H9 (cell line): Measurements from ENCODE around the gene GXYLT2. TPM values are rescaled to one million over a fixed set of nuclear protein-coding genes. Genes with fewer than 3 reads are reported as not detected.

Source experiments
- DNase-seq: peaks from one replicate; pipeline ENCODE4 v3.0.0-alpha.2; 2017
- H2AFZ ChIP-seq: one replicate; pipeline ENCODE4 v1.6.1; 2013; ENCODE audit warnings: mild to moderate bottlenecking, low read length, control low read depth, moderate library complexity
- H2AK5ac ChIP-seq: 2 replicates; pipeline ENCODE4 v1.6.1; 2013; ENCODE audit warnings: low read length, control low read depth, mixed read lengths; ENCODE audit not compliant: insufficient read length
- H2BK120ac ChIP-seq: one replicate; pipeline ENCODE4 v1.6.1; 2013; ENCODE audit warnings: low read depth, mild to moderate bottlenecking, low read length, control low read depth, inconsistent platforms; ENCODE audit not compliant: poor library complexity, severe bottlenecking
- H2BK12ac ChIP-seq: 2 replicates; pipeline ENCODE4 v1.6.1; 2013; ENCODE audit warnings: low read length, control low read depth, mixed read lengths, low read depth; ENCODE audit not compliant: insufficient read length
- H2BK15ac ChIP-seq: 2 replicates; pipeline ENCODE4 v1.6.1; 2013; ENCODE audit warnings: low read depth, low read length, control low read depth
- H2BK20ac ChIP-seq: one replicate; pipeline ENCODE4 v1.6.1; 2013; ENCODE audit warnings: low read depth, mild to moderate bottlenecking, low read length, control low read depth, inconsistent platforms; ENCODE audit not compliant: poor library complexity, severe bottlenecking
- H2BK5ac ChIP-seq: 2 replicates; pipeline ENCODE4 v1.6.1; 2013; ENCODE audit warnings: low read length, control low read depth, mixed read lengths; ENCODE audit not compliant: insufficient read length
- H3K14ac ChIP-seq: 2 replicates; pipeline ENCODE4 v1.6.1; 2013; ENCODE audit warnings: low read length, control low read depth; ENCODE audit not compliant: insufficient read depth
- H3K18ac ChIP-seq: 2 replicates; pipeline ENCODE4 v1.6.1; 2013; ENCODE audit warnings: low read depth, mild to moderate bottlenecking, mixed read lengths, low read length, control low read depth; ENCODE audit not compliant: insufficient read length
- H3K23ac ChIP-seq: 2 replicates; pipeline ENCODE4 v1.6.1; 2013; ENCODE audit warnings: low read length, control low read depth, mixed read lengths, low read depth; ENCODE audit not compliant: insufficient read length
- H3K23me2 ChIP-seq: 2 replicates; pipeline ENCODE4 v1.6.1; 2013; ENCODE audit warnings: low read depth, mild to moderate bottlenecking, mixed read lengths, low read length, control low read depth; ENCODE audit not compliant: insufficient read length, poor library complexity, severe bottlenecking
- H3K27ac ChIP-seq: 2 replicates; pipeline ENCODE4 v1.5.1; 2013; ENCODE audit warnings: low read length, control low read depth, mixed read lengths, low read depth; ENCODE audit not compliant: insufficient read length
- H3K27me3 ChIP-seq: 2 replicates; pipeline ENCODE4 v1.6.1; 2013; ENCODE audit warnings: low read length, control low read depth, inconsistent platforms; ENCODE audit not compliant: insufficient read depth
- H3K4ac ChIP-seq: 2 replicates; pipeline ENCODE4 v1.6.1; 2013; ENCODE audit warnings: low read depth, mild to moderate bottlenecking, control low read depth, inconsistent platforms, low read length, moderate library complexity
- H3K4me1 ChIP-seq: 2 replicates; pipeline ENCODE4 v1.6.1; 2013; ENCODE audit warnings: low read length, control low read depth, inconsistent platforms; ENCODE audit not compliant: insufficient read depth
- H3K4me2 ChIP-seq: 2 replicates; pipeline ENCODE4 v1.6.1; 2013; ENCODE audit warnings: low read length, control low read depth, mixed read lengths; ENCODE audit not compliant: insufficient read length, insufficient read depth
- H3K56ac ChIP-seq: 2 replicates; pipeline ENCODE4 v1.6.1; 2013; ENCODE audit warnings: low read depth, mild to moderate bottlenecking, mixed read lengths, low read length, control low read depth; ENCODE audit not compliant: insufficient read length
- H3K79me1 ChIP-seq: 2 replicates; pipeline ENCODE4 v1.6.1; 2013; ENCODE audit warnings: low read depth, mild to moderate bottlenecking, moderate library complexity, low read length, control low read depth, inconsistent platforms; ENCODE audit not compliant: insufficient read depth, poor library complexity, severe bottlenecking
- H3K79me2 ChIP-seq: 2 replicates; pipeline ENCODE4 v1.6.1; 2013; ENCODE audit warnings: low read length, control low read depth, inconsistent platforms; ENCODE audit not compliant: insufficient read depth
- H3K9ac ChIP-seq: 2 replicates; pipeline ENCODE4 v1.6.1; 2013; ENCODE audit warnings: low read length, control low read depth, mixed read lengths; ENCODE audit not compliant: insufficient read length; ENCODE audit errors: extremely low read depth
- H3K9me3 ChIP-seq: one replicate; pipeline ENCODE4 v1.6.1; 2013; ENCODE audit warnings: low read depth, low read length, inconsistent platforms; ENCODE audit not compliant: control insufficient read depth
- H3T11ph ChIP-seq: one replicate; pipeline ENCODE4 v1.6.1; 2013; ENCODE audit warnings: mild to moderate bottlenecking, low read length, control low read depth, inconsistent platforms
- H4K20me1 ChIP-seq: one replicate; pipeline ENCODE4 v1.6.1; 2013; ENCODE audit not compliant: control insufficient read depth, insufficient read length, insufficient read depth
- H4K5ac ChIP-seq: 2 replicates; pipeline ENCODE4 v1.6.1; 2013; ENCODE audit warnings: low read depth, mild to moderate bottlenecking, mixed read lengths, low read length, control low read depth; ENCODE audit not compliant: insufficient read length
- H4K8ac ChIP-seq: replicated peaks from 2 replicates; pipeline ENCODE4 v1.6.1; 2013; ENCODE audit warnings: low read length, control low read depth, mixed read lengths, low read depth; ENCODE audit not compliant: insufficient read length
- H4K91ac ChIP-seq: 2 replicates; pipeline ENCODE4 v1.6.1; 2013; ENCODE audit warnings: low read depth, mild to moderate bottlenecking, moderate library complexity, mixed read lengths, low read length, control low read depth; ENCODE audit not compliant: insufficient read length
- H3K27ac Mint-ChIP-seq, 3 experiments: 2 replicates in 2 of 3; 3 replicates in 1 of 3; pipeline ENCODE4 v1.8.0; 2020 to 2021; ENCODE audit warnings: mixed read lengths in 3 of 3, mild to moderate bottlenecking in 1 of 3, moderate library complexity in 1 of 3
- H3K27me3 Mint-ChIP-seq: 2 replicates; pipeline ENCODE4 v1.8.0; 2021; ENCODE audit warnings: low read depth, mild to moderate bottlenecking, moderate library complexity, mixed read lengths
- H3K36me3 Mint-ChIP-seq, 3 experiments: 2 replicates in 2 of 3; 3 replicates in 1 of 3; pipeline ENCODE4 v1.8.0; 2020 to 2021; ENCODE audit warnings: low read depth in 3 of 3, mixed read lengths in 3 of 3; ENCODE audit not compliant: insufficient read depth in 1 of 3
- H3K4me1 Mint-ChIP-seq, 2 experiments: 2 replicates each; pipeline ENCODE4 v1.8.0; 2020; ENCODE audit warnings: mixed read lengths in 2 of 2
- H3K4me3 Mint-ChIP-seq, 2 experiments: 2 replicates in 1 of 2; 3 replicates in 1 of 2; pipeline ENCODE4 v1.8.0; 2020 to 2021; ENCODE audit warnings: mild to moderate bottlenecking in 2 of 2, mixed read lengths in 2 of 2, moderate library complexity in 1 of 2
- H3K9me3 Mint-ChIP-seq, 2 experiments: 2 replicates in 1 of 2; 3 replicates in 1 of 2; pipeline ENCODE4 v1.8.0; 2020; ENCODE audit warnings: mild to moderate bottlenecking in 2 of 2, mixed read lengths in 2 of 2, moderate library complexity in 1 of 2
- CTCF ChIP-seq: fragments of 200-600 bp; sonication (generic); conservative IDR thresholded peaks from 3 replicates; pipeline ENCODE4 v1.8.0; 2021; ENCODE audit warnings: antibody characterized with exemption, mild to moderate bottlenecking
- WGBS: extraction: QIAGEN DNeasy Blood & Tissue Kit; methylation state at CpG from one replicate; pipeline ENCODE4 v1.1.7; 2013; ENCODE audit warnings: missing lambda C conversion rate, low lambda C conversion rate, mixed read lengths; ENCODE audit not compliant: insufficient read length; ENCODE audit errors: extremely low coverage; 5-methylcytosine and 5-hydroxymethylcytosine counted together
- total RNA-seq: library from RNA; stranded (reverse); gene quantifications from 2 replicates; pipeline ENCODE4 v1.2.1, GENCODE V29; 2021

The GXYLT2 gene
- total RNA-seq, 1 experiment from 2014 or later, result 2.0 TPM

GRCh38 chr3:72991522-72991921, 103.7 kb downstream of the GXYLT2 start:
- Histone ChIP-seq H4K20me1 (no peaks in the 10 kb centered on the region), H3K23me2 (peaks cover 3% of the 10 kb centered on the region), H2AK5ac (no peak overlapping the region), H2BK5ac (no peak overlapping the region), H2AFZ (no peak overlapping the region), H4K5ac (no peak overlapping the region), H2BK12ac (no peak overlapping the region), H2BK15ac (no peak overlapping the region), H3K56ac (no peak overlapping the region), H4K8ac (no peak overlapping the region), H3K4me1 (no peaks in the 10 kb centered on the region), H2BK120ac (no peak overlapping the region), H2BK20ac (no peak overlapping the region), H3K27me3 (no peaks in the 10 kb centered on the region), H3K79me1 (no peaks in the 10 kb centered on the region), H3K9ac (no peak overlapping the region), H3K79me2 (no peaks in the 10 kb centered on the region), H3K27ac (no peak overlapping the region), H3K23ac (no peak overlapping the region), H4K91ac (no peak overlapping the region), H3K18ac (no peak overlapping the region), H3K4me2 (no peak overlapping the region), H3K4ac (no peak overlapping the region), H3T11ph (no peak overlapping the region), H3K14ac (no peak overlapping the region), H3K9me3 (no peaks in the 10 kb centered on the region)
- H3K9me3 Mint-ChIP-seq, result no peaks in the 10 kb centered on the region
- WGBS, result no CpG with 5 or more reads among the region's 2 CpGs
- no peak for DNase-seq
- no peak overlapping the region for H3K27ac Mint-ChIP-seq
- no peak for TF ChIP-seq CTCF
- no peaks in the 10 kb centered on the region; the same call in 1 of the 2 replicates for H3K27me3 Mint-ChIP-seq
- H3K36me3 Mint-ChIP-seq, result no peaks in the 10 kb centered on the region; a peak in 2 of 7 replicates
- H3K4me1 Mint-ChIP-seq, result peaks cover 4 to 5% of the 10 kb centered on the region in 2 experiments; a peak in 3 of 4 replicates
- H3K4me3 Mint-ChIP-seq, result no peak overlapping the region
